Loucy (cell line): ENCODE data around the gene UBE2Z.
"Not testable (repeated sequence)": the region's sequence is repeated elsewhere in the genome, so short reads cannot be mapped to it uniquely, and the experiment has no call there.

Experiments used
- EZH2phosphoT487 ChIP-seq: fragments of 200-600 bp; IDR thresholded peaks from 2 replicates; pipeline ENCODE4 v1.6.1; 2018; ENCODE audit warnings: antibody characterized with exemption, mild to moderate bottlenecking, moderate library complexity, borderline replicate concordance
- TF ChIP-seq, protein P1 (sequence below): fragments of 200-600 bp; sonication (generic); conservative IDR thresholded peaks from 2 replicates; pipeline ENCODE4 v1.5.1; 2014; ENCODE audit warnings: mild to moderate bottlenecking, antibody characterized with exemption, low read length

DNA sequence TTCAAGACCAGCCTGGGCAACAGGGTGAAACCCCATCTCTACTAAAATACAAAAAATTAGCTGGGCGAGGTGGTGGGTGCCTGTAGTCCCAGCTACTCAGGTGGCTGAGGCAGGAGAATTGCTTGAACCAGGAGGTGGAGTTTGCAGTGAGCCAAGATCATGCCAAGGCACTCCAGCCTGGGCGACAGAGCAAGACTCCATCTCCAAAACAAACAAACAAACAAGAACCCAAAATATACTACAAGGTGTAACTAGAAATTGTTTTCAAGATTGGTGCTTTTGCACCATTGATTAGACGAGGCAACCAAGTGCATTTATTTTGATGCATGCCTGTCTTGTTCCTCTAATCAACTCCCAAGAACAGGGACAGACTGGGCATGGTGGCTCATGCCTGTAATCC is 35.8 kb upstream of the UBE2Z start:
- TF ChIP-seq, protein P1, sequence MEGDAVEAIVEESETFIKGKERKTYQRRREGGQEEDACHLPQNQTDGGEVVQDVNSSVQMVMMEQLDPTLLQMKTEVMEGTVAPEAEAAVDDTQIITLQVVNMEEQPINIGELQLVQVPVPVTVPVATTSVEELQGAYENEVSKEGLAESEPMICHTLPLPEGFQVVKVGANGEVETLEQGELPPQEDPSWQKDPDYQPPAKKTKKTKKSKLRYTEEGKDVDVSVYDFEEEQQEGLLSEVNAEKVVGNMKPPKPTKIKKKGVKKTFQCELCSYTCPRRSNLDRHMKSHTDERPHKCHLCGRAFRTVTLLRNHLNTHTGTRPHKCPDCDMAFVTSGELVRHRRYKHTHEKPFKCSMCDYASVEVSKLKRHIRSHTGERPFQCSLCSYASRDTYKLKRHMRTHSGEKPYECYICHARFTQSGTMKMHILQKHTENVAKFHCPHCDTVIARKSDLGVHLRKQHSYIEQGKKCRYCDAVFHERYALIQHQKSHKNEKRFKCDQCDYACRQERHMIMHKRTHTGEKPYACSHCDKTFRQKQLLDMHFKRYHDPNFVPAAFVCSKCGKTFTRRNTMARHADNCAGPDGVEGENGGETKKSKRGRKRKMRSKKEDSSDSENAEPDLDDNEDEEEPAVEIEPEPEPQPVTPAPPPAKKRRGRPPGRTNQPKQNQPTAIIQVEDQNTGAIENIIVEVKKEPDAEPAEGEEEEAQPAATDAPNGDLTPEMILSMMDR, result not testable (repeated sequence)
- TF ChIP-seq EZH2phosphoT487, result not testable (repeated sequence)
